ENCODE results near the gene PHACTR4.
"Not testable (repeated sequence)": the region's sequence is repeated elsewhere in the genome, so short reads cannot be mapped to it uniquely, and the experiment has no call there.

Gene PHACTR4

GRCh38 chr1:28437924-28438699, 68.6 kb downstream of the PHACTR4 start:
- DNase-seq: no peak

- DNase-seq: no peak
Observed at GRCh38 chr1:28439320-28439719, 69.8 kb downstream of the PHACTR4 start.

- DNase-seq: no peak
Observed at GRCh38 chr1:28441674-28442073, 72.1 kb downstream of the PHACTR4 start.

GRCh38 chr1:28443550-28443949, 74.0 kb downstream of the PHACTR4 start:
- DNase-seq: no peak

- DNase-seq: no peak
Observed at GRCh38 chr1:28447679-28448078, 78.1 kb downstream of the PHACTR4 start.

GRCh38 chr1:28448094-28448611, 78.6 kb downstream of the PHACTR4 start:
- not testable (repeated sequence) for DNase-seq

GRCh38 chr1:28449904-28450303, 80.4 kb downstream of the PHACTR4 start:
- DNase-seq: peak; percentile 24

GRCh38 chr1:28450561-28450960, 81.0 kb downstream of the PHACTR4 start:
- no peak for DNase-seq

GRCh38 chr1:28451011-28451410, 81.5 kb downstream of the PHACTR4 start:
- no peak for DNase-seq

GRCh38 chr1:28456078-28456477, 86.5 kb downstream of the PHACTR4 start:
- no peak for DNase-seq

GRCh38 chr1:28457678-28458077, 88.1 kb downstream of the PHACTR4 start:
- no peak for DNase-seq

- DNase-seq: no peak
Observed at GRCh38 chr1:28458237-28459228, 89.0 kb downstream of the PHACTR4 start.

GRCh38 chr1:28466226-28466778, 96.8 kb downstream of the PHACTR4 start:
- no peak for DNase-seq

- no peak for DNase-seq
Observed at GRCh38 chr1:28470146-28470545, 100.6 kb downstream of the PHACTR4 start.

GRCh38 chr1:28479497-28479896, 110.0 kb downstream of the PHACTR4 start:
- not testable (repeated sequence) for DNase-seq

GRCh38 chr1:28480308-28480707, 110.8 kb downstream of the PHACTR4 start:
- no peak for DNase-seq

GRCh38 chr1:28482138-28482537, 112.6 kb downstream of the PHACTR4 start:
- no peak for DNase-seq

GRCh38 chr1:28482702-28483101, 113.2 kb downstream of the PHACTR4 start:
- no peak for DNase-seq

- no peak for DNase-seq
Observed at GRCh38 chr1:28494737-28495136, 125.2 kb downstream of the PHACTR4 start.

- DNase-seq: no peak
Observed at GRCh38 chr1:28499553-28499952, 130.0 kb downstream of the PHACTR4 start.

GRCh38 chr1:28501925-28502324, 132.4 kb downstream of the PHACTR4 start:
- no peak for DNase-seq

- no peak for DNase-seq
Observed at GRCh38 chr1:28503117-28503516, 133.6 kb downstream of the PHACTR4 start.

Measured in activated naive CD4-positive, alpha-beta T cell treated with anti-CD3 and anti-CD28 coated beads, Interleukin-2, amount 50 U/mL, for 16 hours (primary cell).